ENCODE data around the gene MSRB1. TPM values are rescaled to one million over a fixed set of nuclear protein-coding genes. Genes with fewer than 3 reads are reported as not detected.

MSRB1 gene
- total RNA-seq, 4 donors from 2014 or later: 17.3 to 46.6 (median 38.3) TPM

DNA sequence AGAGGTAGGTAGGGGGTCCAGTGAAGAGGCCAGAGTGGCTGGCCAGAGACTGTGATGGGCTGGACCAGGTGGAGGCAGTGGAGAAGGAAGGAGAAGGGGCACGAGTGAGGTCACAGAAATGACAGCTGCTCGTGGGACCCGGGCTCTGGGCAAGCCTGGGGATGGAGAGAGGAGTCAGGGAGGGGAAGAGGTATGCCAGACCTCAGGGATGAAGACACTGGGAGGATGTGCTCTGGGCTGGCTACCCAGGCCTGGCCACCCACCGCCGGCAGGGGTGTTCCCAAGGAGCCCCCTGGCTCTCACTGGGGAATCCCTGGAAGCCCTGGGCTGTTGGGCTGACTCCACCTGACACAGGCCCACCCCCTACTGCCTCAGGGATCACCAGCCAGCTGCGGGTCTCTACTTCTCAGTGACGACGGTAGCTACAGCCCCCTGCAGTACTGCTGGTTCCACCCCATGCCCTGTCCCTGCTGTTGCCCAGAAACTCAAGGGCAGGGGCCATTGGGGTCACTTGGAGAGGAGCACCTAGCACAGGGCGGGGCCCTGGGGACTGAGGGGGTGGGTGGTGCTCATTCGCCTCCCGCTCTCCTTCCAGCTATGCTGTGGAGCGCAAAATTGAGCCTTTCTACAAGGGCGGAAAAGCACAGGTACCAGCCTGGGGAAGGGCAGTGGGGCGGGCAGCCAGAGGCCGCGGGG, 30.6 kb upstream of the MSRB1 start:
- peaks cover 3 to 25% (median 15%) of the 10 kb centered on the region in 4 donors for H3K4me1 ChIP-seq
- no peak overlapping the region for H3K27ac ChIP-seq
- H3K36me3 ChIP-seq: peaks cover 0 to 47% (median 0%) of the 10 kb centered on the region in 3 donors
- no peaks in the 10 kb centered on the region for H3K9me3 ChIP-seq
- no peaks in the 10 kb centered on the region for H3K27me3 ChIP-seq
- no peak overlapping the region for H3K4me3 ChIP-seq
- TF ChIP-seq, protein P1, sequence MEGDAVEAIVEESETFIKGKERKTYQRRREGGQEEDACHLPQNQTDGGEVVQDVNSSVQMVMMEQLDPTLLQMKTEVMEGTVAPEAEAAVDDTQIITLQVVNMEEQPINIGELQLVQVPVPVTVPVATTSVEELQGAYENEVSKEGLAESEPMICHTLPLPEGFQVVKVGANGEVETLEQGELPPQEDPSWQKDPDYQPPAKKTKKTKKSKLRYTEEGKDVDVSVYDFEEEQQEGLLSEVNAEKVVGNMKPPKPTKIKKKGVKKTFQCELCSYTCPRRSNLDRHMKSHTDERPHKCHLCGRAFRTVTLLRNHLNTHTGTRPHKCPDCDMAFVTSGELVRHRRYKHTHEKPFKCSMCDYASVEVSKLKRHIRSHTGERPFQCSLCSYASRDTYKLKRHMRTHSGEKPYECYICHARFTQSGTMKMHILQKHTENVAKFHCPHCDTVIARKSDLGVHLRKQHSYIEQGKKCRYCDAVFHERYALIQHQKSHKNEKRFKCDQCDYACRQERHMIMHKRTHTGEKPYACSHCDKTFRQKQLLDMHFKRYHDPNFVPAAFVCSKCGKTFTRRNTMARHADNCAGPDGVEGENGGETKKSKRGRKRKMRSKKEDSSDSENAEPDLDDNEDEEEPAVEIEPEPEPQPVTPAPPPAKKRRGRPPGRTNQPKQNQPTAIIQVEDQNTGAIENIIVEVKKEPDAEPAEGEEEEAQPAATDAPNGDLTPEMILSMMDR (IDR thresholded peaks at IDR 0.05): no peak
- TF ChIP-seq POLR2A (IDR thresholded peaks at IDR 0.05): no peak
- no peak for DNase-seq

DNA sequence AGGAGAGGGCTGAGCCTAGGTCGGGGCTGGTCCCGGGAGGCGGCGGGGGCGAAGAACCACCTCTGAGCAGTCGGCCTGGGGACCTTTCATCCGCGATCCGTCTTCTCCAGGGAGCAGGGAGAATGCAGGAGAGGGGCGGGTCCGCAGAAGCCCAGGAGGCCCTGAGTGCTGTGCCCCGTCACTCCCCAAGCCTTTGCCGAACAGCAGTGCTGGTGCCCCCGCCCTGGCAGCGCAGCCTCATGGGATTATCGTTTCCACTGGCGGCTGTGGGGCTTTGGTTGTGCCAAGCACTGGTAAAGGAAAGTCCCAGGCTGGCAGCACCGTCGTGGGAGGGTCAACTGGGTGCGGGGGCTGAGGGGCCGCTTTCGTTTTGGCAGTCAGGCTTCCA, 29.5 kb upstream of the MSRB1 start:
- peak in 1 of 3 donors; percentile 48 for DNase-seq
- H3K36me3 ChIP-seq: peaks cover 0 to 36% (median 0%) of the 10 kb centered on the region in 3 donors

DNA sequence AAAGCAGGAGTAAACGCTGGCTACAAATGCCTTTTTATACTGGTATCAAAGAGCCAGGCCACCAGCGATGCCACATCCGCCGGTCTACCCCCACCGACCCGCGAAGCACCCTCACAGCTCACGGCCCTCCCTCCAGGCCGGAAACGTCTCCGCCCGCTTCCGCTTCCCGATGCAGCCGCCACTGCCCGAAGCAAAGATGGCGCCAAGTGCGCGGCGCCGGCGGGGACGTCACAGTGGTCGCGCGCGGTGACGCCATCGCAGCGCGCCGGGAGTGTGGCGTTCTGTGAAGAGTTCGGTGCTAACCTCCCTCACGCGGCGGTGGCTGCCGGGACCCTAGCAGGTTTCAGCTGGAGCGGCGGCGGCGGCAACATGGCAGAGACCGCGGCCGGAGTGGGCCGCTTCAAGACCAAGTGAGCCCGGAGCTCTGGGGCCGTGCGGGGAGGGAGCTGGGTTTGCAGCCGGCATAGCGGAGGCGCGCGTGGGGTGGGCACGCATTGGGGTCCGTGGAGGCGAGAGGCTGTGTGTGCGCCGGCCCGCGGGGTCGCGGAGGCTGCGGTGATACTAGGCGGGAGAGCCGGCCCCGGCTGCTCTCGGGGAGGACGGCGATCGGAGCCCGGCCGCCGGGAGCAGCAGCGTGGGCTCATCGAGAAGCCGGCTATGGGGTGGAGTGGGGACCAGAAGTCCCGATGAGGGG, 28.9 kb upstream of the MSRB1 start, which contains the start of gene TBL3:
Gene TBL3 (plus strand): TSS at position 258 of the 694 bp plus-strand sequence. CDS start 112 bp downstream, at position 370.
- DNase-seq: peak; percentile 93 to 97 (median 96)
- H3K9me3 ChIP-seq: no peaks in the 10 kb centered on the region
- peak within 1 kb of the TSS; percentile 90 to 96 (median 92) for H3K27ac ChIP-seq
- TF ChIP-seq, protein P1 (IDR thresholded peaks at IDR 0.05): peak in 2 of 6 experiments; percentile 22 to 31
- TF ChIP-seq POLR2A (IDR thresholded peaks at IDR 0.05): peak; percentile 94
- peaks cover 3 to 25% (median 15%) of the 10 kb centered on the region in 4 donors for H3K4me1 ChIP-seq
- no peaks in the 10 kb centered on the region for H3K27me3 ChIP-seq
- peak within 1 kb of the TSS; percentile 82 to 100 (median 95) for H3K4me3 ChIP-seq
- peaks cover 0 to 31% (median 0%) of the 10 kb centered on the region in 3 donors for H3K36me3 ChIP-seq

More for the DNA sequence above, 29.5 kb upstream of the MSRB1 start:
- H3K9me3 ChIP-seq: no peaks in the 10 kb centered on the region
- no peak for TF ChIP-seq POLR2A (IDR thresholded peaks at IDR 0.05)
- TF ChIP-seq, protein P1 (IDR thresholded peaks at IDR 0.05): no peak
- peaks cover 3 to 25% (median 15%) of the 10 kb centered on the region in 4 donors for H3K4me1 ChIP-seq
- H3K27me3 ChIP-seq: no peaks in the 10 kb centered on the region
- peak overlapping the region; percentile 82 to 100 (median 95) for H3K4me3 ChIP-seq
- peak overlapping the region in 2 of 4 donors; percentile 90 to 93 for H3K27ac ChIP-seq

DNA sequence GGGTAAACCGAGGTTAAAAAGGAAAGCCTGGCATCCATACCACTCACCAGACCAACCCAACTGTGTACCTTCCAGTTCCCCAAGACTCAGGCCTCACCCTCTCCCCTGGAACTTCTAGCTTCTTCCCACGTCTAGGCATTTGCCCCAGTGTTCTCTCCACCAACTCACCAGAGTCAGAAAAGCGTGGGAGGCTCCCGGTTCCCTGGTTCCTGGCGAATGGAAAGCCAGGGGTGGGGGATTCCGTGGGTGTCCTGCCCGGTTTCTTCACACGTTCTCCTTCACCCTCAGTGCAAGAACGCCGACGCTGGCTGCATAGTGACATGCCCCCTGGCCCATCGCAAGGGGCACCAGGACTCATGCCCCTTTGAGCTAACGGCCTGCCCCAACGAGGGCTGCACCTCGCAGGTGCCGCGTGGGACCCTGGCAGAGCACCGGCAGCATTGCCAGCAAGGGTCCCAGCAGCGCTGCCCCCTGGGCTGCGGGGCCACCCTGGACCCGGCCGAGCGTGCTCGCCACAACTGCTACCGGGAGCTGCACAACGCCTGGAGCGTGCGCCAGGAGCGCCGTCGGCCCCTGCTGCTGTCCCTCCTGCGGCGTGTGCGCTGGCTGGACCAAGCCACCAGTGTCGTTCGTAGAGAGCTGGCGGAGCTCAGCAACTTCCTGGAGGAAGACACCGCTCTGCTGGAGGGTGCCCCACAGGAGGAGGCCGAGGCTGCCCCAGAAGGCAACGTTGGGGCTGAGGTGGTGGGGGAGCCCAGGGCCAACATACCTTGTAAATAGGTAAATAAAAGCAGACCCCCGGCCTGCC, 25.4 kb upstream of the MSRB1 start:
- no peaks in the 10 kb centered on the region for H3K9me3 ChIP-seq
- H3K36me3 ChIP-seq: no peaks in the 10 kb centered on the region
- no peak for DNase-seq
- no peak for TF ChIP-seq POLR2A (IDR thresholded peaks at IDR 0.05)
- TF ChIP-seq, protein P1 (IDR thresholded peaks at IDR 0.05): no peak
- H3K4me3 ChIP-seq: no peak overlapping the region
- H3K27ac ChIP-seq: no peak overlapping the region
- H3K4me1 ChIP-seq: peaks cover 6 to 30% (median 20%) of the 10 kb centered on the region in 4 donors
- H3K27me3 ChIP-seq: no peaks in the 10 kb centered on the region

DNA sequence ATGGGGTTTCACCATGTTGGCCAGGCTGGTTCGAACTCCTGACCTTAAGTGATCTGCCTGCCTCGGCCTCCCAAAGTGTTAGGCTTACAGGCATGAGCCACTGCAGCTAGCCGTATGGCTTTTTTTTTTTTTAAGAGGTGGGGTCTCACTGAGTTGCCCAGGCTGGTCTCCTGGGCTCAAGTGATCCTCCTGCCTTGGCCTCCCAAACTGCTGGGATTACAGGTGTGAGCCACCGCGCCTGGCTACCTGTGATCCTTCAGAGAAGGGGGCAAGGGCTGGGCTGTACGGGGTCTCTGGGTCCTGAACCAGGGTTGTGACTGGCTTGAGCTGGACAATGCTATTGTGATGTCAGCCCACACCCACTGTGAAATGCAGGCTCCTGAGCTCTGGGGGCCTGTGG, 23.5 kb upstream of the MSRB1 start, which contains the start of gene RNF151:
Gene RNF151 (plus strand): TSS at position 397 of the 400 bp plus-strand sequence. CDS start 26 bp downstream, outside the sequence.
- H3K4me1 ChIP-seq: peaks cover 3 to 29% (median 13%) of the 10 kb centered on the region in 4 donors
- H3K27me3 ChIP-seq: no peaks in the 10 kb centered on the region
- no peaks in the 10 kb centered on the region for H3K9me3 ChIP-seq
- TF ChIP-seq, protein P1 (IDR thresholded peaks at IDR 0.05): no peak
- TF ChIP-seq POLR2A (IDR thresholded peaks at IDR 0.05): no peak
- peaks cover 0 to 18% (median 0%) of the 10 kb centered on the region in 3 donors for H3K36me3 ChIP-seq
- H3K27ac ChIP-seq: peak within 1 kb of the TSS; percentile 95 to 100 (median 96)
- DNase-seq: no peak
- peak within 1 kb of the TSS; percentile 78 to 96 (median 92) for H3K4me3 ChIP-seq

All from Peyer's patch (tissue), 4 donors.